B cell (primary cell): Measurements from ENCODE around the gene DUS2. TPM values are rescaled to one million over a fixed set of nuclear protein-coding genes. Genes with fewer than 3 reads are reported as not detected.

ENCODE experiments used
- ATAC-seq: fragments of 200-7000 bp; cut with Tn5 transposase; one replicate; pipeline ENCODE4 v1.10.0; 2021; ENCODE audit warnings: low read depth, mild to moderate bottlenecking, moderate number of reproducible peaks, moderate library complexity
- CTCF ChIA-PET: fragments of 350-600 bp; sonication (Branson Sonifier 250); formaldehyde crosslinking; loops from one replicate; lab custom pipeline; 2021; ENCODE audit warnings: antibody characterized with exemption, inconsistent platforms; lab: Charles Lee
- POLR2A ChIA-PET: fragments of 350-600 bp; sonication (Branson Sonifier 250); formaldehyde crosslinking; loops from one replicate; lab custom pipeline; 2021; ENCODE audit warnings: antibody characterized with exemption; lab: Charles Lee
- DNase-seq: peaks from one replicate; pipeline ENCODE4 v3.0.0; 2013
- H2AFZ ChIP-seq: 2 replicates; pipeline ENCODE4 v1.6.1; 2012; ENCODE audit warnings: mild to moderate bottlenecking, low read depth, low read length; ENCODE audit not compliant: insufficient read depth, poor library complexity, severe bottlenecking
- H3K27ac ChIP-seq, 2 donors: 1 replicate in 1 of 2; 2 replicates in 1 of 2; pipeline ENCODE4 v1.5.1; 2012 to 2013; ENCODE audit warnings: low read length in 2 of 2, mild to moderate bottlenecking in 2 of 2, moderate library complexity in 1 of 2
- H3K27me3 ChIP-seq, 4 experiments: fragments of 200-600 bp in 1 of 4; sonication (generic) in 1 of 4; replicated peaks in 1 of 4; 1 replicate in 2 of 4; 2 replicates in 2 of 4; pipeline versions ENCODE4 v1.6.1 to v1.7.0; 2013 to 2016; ENCODE audit warnings: low read length in 3 of 4, mild to moderate bottlenecking in 2 of 4, mixed read lengths in 1 of 4, moderate library complexity in 1 of 4; ENCODE audit not compliant: insufficient read depth in 4 of 4, control insufficient read depth in 3 of 4; ENCODE audit errors: control extremely low read depth in 1 of 4
- H3K36me3 ChIP-seq, 2 experiments: replicated peaks in 1 of 2; 1 replicate in 1 of 2; 2 replicates in 1 of 2; pipeline versions ENCODE4 v1.6.1 to v1.7.1; 2013; ENCODE audit warnings: low read length in 1 of 2; ENCODE audit not compliant: insufficient read depth in 2 of 2, control insufficient read depth in 1 of 2; ENCODE audit errors: control extremely low read depth in 1 of 2, extremely low read depth in 1 of 2
- H3K4me1 ChIP-seq, 2 donors: fragments of 200-600 bp in 1 of 2; sonication (generic) in 1 of 2; 1 replicate in 1 of 2; 2 replicates in 1 of 2; pipeline versions ENCODE4 v1.5.1 to v1.6.1; 2013 to 2017; ENCODE audit warnings: low read length in 2 of 2; ENCODE audit not compliant: control insufficient read depth in 2 of 2, insufficient read depth in 2 of 2
- H3K4me2 ChIP-seq: replicated peaks from 2 replicates; pipeline ENCODE3; 2012; ENCODE audit warnings: mild to moderate bottlenecking, low read depth, low read length; ENCODE audit not compliant: poor library complexity, severe bottlenecking
- H3K4me3 ChIP-seq, 5 experiments: fragments of 200-600 bp in 1 of 5; sonication (generic) in 1 of 5; 1 replicate in 3 of 5; 2 replicates in 2 of 5; pipeline versions ENCODE4 v1.5.1 to v1.7.0; 2011 to 2016; ENCODE audit warnings: low read length in 4 of 5, mild to moderate bottlenecking in 4 of 5, low read depth in 2 of 5, control low read depth in 1 of 5, moderate library complexity in 1 of 5; ENCODE audit not compliant: insufficient read depth in 1 of 5; ENCODE audit errors: control extremely low read depth in 1 of 5, extremely low read depth in 1 of 5
- H3K79me2 ChIP-seq: fragments of 200-600 bp; sonication (generic); one replicate; pipeline ENCODE4 v1.6.0; 2016; ENCODE audit warnings: low read length; ENCODE audit not compliant: control insufficient read depth, insufficient read depth
- H3K9ac ChIP-seq: fragments of 200-600 bp; sonication (generic); 2 replicates; pipeline ENCODE4 v1.6.1; 2017; ENCODE audit warnings: mild to moderate bottlenecking, low read length, moderate library complexity
- H3K9me3 ChIP-seq, 3 donors: one replicate each; pipeline versions ENCODE4 v1.6.1 to v1.7.1; 2013; ENCODE audit warnings: low read length in 2 of 3; ENCODE audit not compliant: control insufficient read depth in 2 of 3, insufficient read depth in 1 of 3; ENCODE audit errors: control extremely low read depth in 1 of 3
- H4K20me1 ChIP-seq: 2 replicates; pipeline ENCODE4 v1.6.0; 2012; ENCODE audit warnings: mild to moderate bottlenecking, low read length; ENCODE audit not compliant: insufficient read depth, control insufficient read depth, poor library complexity, severe bottlenecking
- H3K27ac Mint-ChIP-seq: one replicate; pipeline ENCODE4 v1.8.0; 2021; ENCODE audit warnings: mixed read lengths
- H3K27me3 Mint-ChIP-seq: one replicate; pipeline ENCODE4 v1.8.0; 2021; ENCODE audit warnings: mixed read lengths
- H3K4me1 Mint-ChIP-seq: one replicate; pipeline ENCODE4 v1.8.0; 2021; ENCODE audit warnings: mixed read lengths
- H3K4me3 Mint-ChIP-seq: one replicate; pipeline ENCODE4 v1.8.0; 2021; ENCODE audit warnings: mixed read lengths
- H3K9me3 Mint-ChIP-seq: one replicate; pipeline ENCODE4 v1.8.0; 2022; ENCODE audit warnings: mixed read lengths; ENCODE audit not compliant: insufficient read depth
- CTCF ChIP-seq: fragments of 200-600 bp; IDR thresholded peaks from one replicate; pipeline ENCODE4 v1.8.0; 2022; ENCODE audit warnings: antibody characterized with exemption, mild to moderate bottlenecking
- EZH2 ChIP-seq: IDR thresholded peaks from 2 replicates; pipeline ENCODE4 v1.6.1; 2012; ENCODE audit warnings: borderline replicate concordance, low read depth, mild to moderate bottlenecking, moderate library complexity, low read length; ENCODE audit not compliant: insufficient read depth, poor library complexity, severe bottlenecking
- WGBS: methylation state at CpG from one replicate; pipeline ENCODE4 v1.1.5; 2013; ENCODE audit warnings: missing lambda C conversion rate; ENCODE audit not compliant: insufficient coverage; 5-methylcytosine and 5-hydroxymethylcytosine counted together
- intact Hi-C: fragments of 100-400 bp; cut with micrococcal nuclease; formaldehyde crosslinking; loops from one replicate; pipeline ENCODE4 v1.10.0; 2022
- polyA plus RNA-seq: library from polyadenylated mRNA; depleted of rRNA; stranded (reverse); fragments of >200 nt; gene quantifications from 2 replicates; pipeline ENCODE4 v1.2.3, GENCODE V29; 2012
- total RNA-seq, 2 donors: library from RNA; stranded (reverse); fragments of 120-200 nt in 1 of 2; gene quantifications; 1 replicate in 1 of 2; 2 replicates in 1 of 2; pipeline versions ENCODE4 v1.2.3 to v1.2.4, GENCODE V29; 2013 to 2022

DUS2 gene
- total and polyA plus RNA-seq, 2 donors (not counting 1 experiment from before 2014, with no cell fraction given): 61.1 to 93.0 TPM

GRCh38 chr16:68088130-68088972, 65.3 kb downstream of the DUS2 start:
- Histone ChIP-seq H2AFZ (peak overlapping the region; percentile 13), H3K9ac (peak overlapping the region; percentile 24), H3K79me2 (peaks cover 68% of the 10 kb centered on the region), H3K36me3 (no peaks in the 10 kb centered on the region), H3K4me2 (peak overlapping the region; percentile 71), H3K27me3 (no peaks in the 10 kb centered on the region), H3K9me3 (no peaks in the 10 kb centered on the region), H3K27ac (peak overlapping the region; percentile 11 to 78), H3K4me3 (peak overlapping the region in 2 of 5 experiments; percentile 7 to 94), H4K20me1 (peaks cover 23% of the 10 kb centered on the region), H3K4me1 (peaks cover 53 to 70% of the 10 kb centered on the region in 2 donors)
- H3K27me3 Mint-ChIP-seq: no peaks in the 10 kb centered on the region
- H3K9me3 Mint-ChIP-seq: no peaks in the 10 kb centered on the region
- intact Hi-C loops: loop anchor here (5.0 to 10.0 kb wide), 2 partner anchors 44 to 544 kb away; no protein-coding TSS in a partner anchor
- H3K4me1 Mint-ChIP-seq: peaks cover 68% of the 10 kb centered on the region
- ChIA-PET CTCF (interaction anchor here (0.7 to 11.1 kb wide), 3 partner anchors 19 to 140 kb away, joined by 3 to 242 read pairs (median 9); no protein-coding TSS in a partner anchor), POLR2A (interaction anchor here (0.6 to 1.7 kb wide), 2 partner anchors 11 to 14 kb away, joined by 4 read pairs; no protein-coding TSS in a partner anchor)
- TF ChIP-seq EZH2 (no peak), CTCF (no peak)
- DNase-seq (no peak), ATAC-seq (no peak)
- H3K4me3 Mint-ChIP-seq: peak overlapping the region; percentile 80
- H3K27ac Mint-ChIP-seq: peak overlapping the region; percentile 62
- 67% methylated on average over 3 of the region's 9 CpGs for WGBS
